IMR-90 (cell line): ENCODE data around the gene SRPK2. TPM values are rescaled to one million over a fixed set of nuclear protein-coding genes. Genes with fewer than 3 reads are reported as not detected.

ENCODE experiments used
- ATAC-seq: fragments of 200-7000 bp; cut with Tn5 transposase; 2 replicates; pipeline ENCODE4 v1.9.1; 2020; ENCODE audit warnings: low read depth, mild to moderate bottlenecking, moderate library complexity
- BruUV-seq: library from RNA; stranded (reverse); fragments of 400-500 nt; replicated peaks from 2 replicates; lab custom pipeline; 2021; lab: Mats Ljungman, UMichigan
- CTCF ChIA-PET: fragments of 300-600 bp; formaldehyde crosslinking; extraction: SDS; loops from one replicate; lab custom pipeline; 2021; ENCODE audit warnings: antibody characterized with exemption; lab: Yijun Ruan, JAX
- POLR2A ChIA-PET: fragments of 300-600 bp; sonication (Branson Sonifier 250); formaldehyde crosslinking; loops from one replicate; lab custom pipeline; 2022; ENCODE audit warnings: antibody characterized with exemption; ENCODE audit not compliant: unreplicated experiment; lab: Charles Lee
- DNase-seq: peaks from one replicate; pipeline ENCODE4 v3.0.0; 2013
- H2AFZ ChIP-seq: replicated peaks from 2 replicates; pipeline ENCODE3; 2013; ENCODE audit warnings: low read length, mild to moderate bottlenecking; ENCODE audit not compliant: poor library complexity
- H2AK5ac ChIP-seq: 2 replicates; pipeline ENCODE4 v1.6.1; 2013; ENCODE audit warnings: low read depth, low read length, inconsistent platforms
- H2AK9ac ChIP-seq: replicated peaks from 2 replicates; pipeline ENCODE3; 2013; ENCODE audit warnings: mild to moderate bottlenecking, low read depth, low read length, moderate library complexity; ENCODE audit not compliant: poor library complexity
- H2BK120ac ChIP-seq: 2 replicates; pipeline ENCODE4 v1.6.1; 2013; ENCODE audit warnings: low read depth, low read length, inconsistent platforms
- H2BK15ac ChIP-seq: 3 replicates; pipeline ENCODE4 v1.6.1; 2013; ENCODE audit warnings: low read depth, low read length, inconsistent platforms
- H2BK20ac ChIP-seq: 2 replicates; pipeline ENCODE4 v1.6.1; 2013; ENCODE audit warnings: low read depth, mild to moderate bottlenecking, inconsistent platforms, low read length, moderate library complexity
- H2BK5ac ChIP-seq: 2 replicates; pipeline ENCODE4 v1.6.1; 2013; ENCODE audit warnings: mild to moderate bottlenecking, low read depth, low read length, inconsistent platforms; ENCODE audit not compliant: poor library complexity, severe bottlenecking
- H3K14ac ChIP-seq: replicated peaks from 2 replicates; pipeline ENCODE4 v1.6.1; 2013; ENCODE audit warnings: low read depth, low read length, inconsistent platforms
- H3K18ac ChIP-seq: 2 replicates; pipeline ENCODE4 v1.6.1; 2013; ENCODE audit warnings: low read depth, low read length, control low read depth
- H3K23ac ChIP-seq: 2 replicates; pipeline ENCODE4 v1.6.1; 2013; ENCODE audit warnings: low read depth, low read length, inconsistent platforms
- H3K27ac ChIP-seq: 2 replicates; pipeline ENCODE4 v1.5.1; 2013; ENCODE audit warnings: mild to moderate bottlenecking, control low read depth, low read length; ENCODE audit not compliant: insufficient read depth
- H3K27me3 ChIP-seq: 2 replicates; pipeline ENCODE4 v1.6.1; 2013; ENCODE audit warnings: low read length; ENCODE audit not compliant: control insufficient read depth, insufficient read depth
- H3K36me3 ChIP-seq: 2 replicates; pipeline ENCODE4 v1.6.1; 2013; ENCODE audit warnings: low read length, mixed read lengths; ENCODE audit not compliant: control insufficient read depth, insufficient read depth
- H3K4ac ChIP-seq: 2 replicates; pipeline ENCODE4 v1.6.1; 2013; ENCODE audit warnings: low read depth, low read length, inconsistent platforms
- H3K4me1 ChIP-seq: 2 replicates; pipeline ENCODE4 v1.6.1; 2013; ENCODE audit warnings: low read length, mixed read lengths; ENCODE audit not compliant: control insufficient read depth, insufficient read depth
- H3K4me2 ChIP-seq: 2 replicates; pipeline ENCODE4 v1.6.1; 2013; ENCODE audit warnings: low read depth, mild to moderate bottlenecking, control low read depth, low read length, moderate library complexity
- H3K4me3 ChIP-seq: 2 replicates; pipeline ENCODE4 v1.5.1; 2013; ENCODE audit warnings: low read depth, mild to moderate bottlenecking, control low read depth, low read length, moderate library complexity; ENCODE audit not compliant: insufficient read depth
- H3K56ac ChIP-seq: 2 replicates; pipeline ENCODE4 v1.6.1; 2013; ENCODE audit warnings: low read length, inconsistent platforms; ENCODE audit not compliant: insufficient read depth; ENCODE audit errors: extremely low read depth
- H3K79me1 ChIP-seq, 2 experiments: 2 replicates each; pipeline ENCODE4 v1.6.1; 2013; ENCODE audit warnings: low read length in 2 of 2, inconsistent platforms in 1 of 2, low read depth in 1 of 2
- H3K9ac ChIP-seq: 2 replicates; pipeline ENCODE4 v1.6.1; 2013; ENCODE audit warnings: low read depth, low read length, control low read depth
- H3K9me1 ChIP-seq: 2 replicates; pipeline ENCODE4 v1.6.1; 2013; ENCODE audit warnings: low read length, inconsistent platforms; ENCODE audit not compliant: insufficient read depth
- H3K9me3 ChIP-seq: 2 replicates; pipeline ENCODE4 v1.6.1; 2013; ENCODE audit warnings: low read length; ENCODE audit not compliant: control insufficient read depth, insufficient read depth
- H4K20me1 ChIP-seq: 2 replicates; pipeline ENCODE4 v1.6.1; 2013; ENCODE audit warnings: low read length, inconsistent platforms; ENCODE audit not compliant: insufficient read depth
- H4K5ac ChIP-seq: 2 replicates; pipeline ENCODE4 v1.6.1; 2013; ENCODE audit warnings: mild to moderate bottlenecking, low read depth, low read length, control low read depth
- H4K8ac ChIP-seq, 2 experiments: 2 replicates each; pipeline ENCODE4 v1.6.1; 2013; ENCODE audit warnings: low read depth in 2 of 2, low read length in 2 of 2, control low read depth in 1 of 2, inconsistent platforms in 1 of 2
- H4K91ac ChIP-seq: 2 replicates; pipeline ENCODE4 v1.6.1; 2013; ENCODE audit warnings: low read depth, low read length, inconsistent platforms; ENCODE audit not compliant: insufficient read depth
- MAFK ChIP-seq: IDR thresholded peaks from 2 replicates; pipeline ENCODE4 v1.6.1; 2012; ENCODE audit warnings: low read depth, low read length, improper control_type of control experiment
- MXI1 ChIP-seq: IDR thresholded peaks from 2 replicates; pipeline ENCODE4 v1.6.1; 2012; ENCODE audit warnings: low read depth, mild to moderate bottlenecking, low read length, moderate library complexity, borderline replicate concordance
- RAD21 ChIP-seq: IDR thresholded peaks from 2 replicates; pipeline ENCODE4 v1.6.1; 2012; ENCODE audit warnings: low read length, improper control_type of control experiment
- RCOR1 ChIP-seq: IDR thresholded peaks from 2 replicates; pipeline ENCODE4 v1.6.1; 2012; ENCODE audit warnings: mild to moderate bottlenecking, low read length, improper control_type of control experiment; ENCODE audit not compliant: insufficient replicate concordance
- WGBS, 2 experiments: methylation state at CpG; one replicate each; pipeline versions ENCODE4 v1.1.5 to v1.1.7; 2013; ENCODE audit warnings: missing lambda C conversion rate in 2 of 2; ENCODE audit not compliant: insufficient read length in 1 of 2; ENCODE audit errors: extremely low coverage in 2 of 2; 5-methylcytosine and 5-hydroxymethylcytosine counted together
- dilution Hi-C: fragments of 300-500 bp; cut with HindIII; formaldehyde crosslinking; loops from one replicate; pipeline ENCODE4 v1.14.3; 2018; ENCODE audit warnings: low sequenced_read_pairs; ENCODE audit not compliant: unreplicated experiment
- in situ Hi-C: fragments of 300-500 bp; cut with MboI; formaldehyde crosslinking; loops from 3 replicates; pipeline ENCODE4 v1.14.3; 2019; ENCODE audit warnings: low sequenced_read_pairs, inconsistent platforms, mixed read lengths
- intact Hi-C: fragments of 100-400 bp; cut with micrococcal nuclease; formaldehyde crosslinking; loops from 2 replicates; pipeline ENCODE4 v1.10.0; 2022
- polyA plus RNA-seq, 3 experiments: library from polyadenylated mRNA; depleted of rRNA; stranded (reverse); fragments of >200 nt; gene quantifications; 2 replicates each; pipeline ENCODE4 v1.2.3, GENCODE V29; 2012; ENCODE audit warnings: low replicate concordance in 1 of 3
- total RNA-seq: library from RNA; depleted of rRNA; stranded (reverse); fragments of >200 nt; gene quantifications from 2 replicates; pipeline ENCODE4 v1.2.3, GENCODE V29; 2012
- TF ChIP-seq, protein P1 (sequence below): fragments of 150-350 bp; IDR thresholded peaks from 2 replicates; pipeline ENCODE4 v1.6.1; 2016; ENCODE audit warnings: low read depth, mild to moderate bottlenecking, low read length, moderate library complexity, borderline replicate concordance

Gene SRPK2
- total and polyA plus RNA-seq, 2 of the 4 experiments (the other 2 are of a cell fraction) = 13.2 to 33.0 TPM

DNA sequence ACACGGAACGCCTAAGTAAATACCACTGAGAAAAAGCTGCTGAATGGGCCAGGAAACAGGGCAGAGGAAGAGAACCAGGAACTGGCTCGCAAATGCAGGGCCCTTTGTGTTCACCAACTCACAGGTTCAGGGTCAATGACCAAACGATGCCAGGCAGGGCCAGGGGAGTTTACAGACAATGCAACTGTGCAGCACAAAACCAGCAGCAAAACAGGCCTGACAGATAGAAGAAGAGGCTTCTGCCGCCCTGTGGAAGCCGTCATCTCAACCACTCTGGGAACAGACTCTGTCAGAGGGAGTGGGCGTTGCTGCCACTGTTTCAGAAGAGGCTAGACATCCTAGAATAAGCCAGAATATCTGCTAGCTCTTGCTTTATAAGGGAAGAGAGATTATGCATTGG lies 256.8 kb downstream of the SRPK2 start:
- ATAC-seq = no peak
- H2AK9ac ChIP-seq = peak overlapping the region; percentile 13
- DNase-seq = no peak
- H3K23ac ChIP-seq = no peak overlapping the region
- H3K9me1 ChIP-seq = peaks cover 13% of the 10 kb centered on the region
- H2BK20ac ChIP-seq = no peak overlapping the region
- no peak overlapping the region for H3K27ac ChIP-seq
- no peak for TF ChIP-seq RCOR1
- no peak for TF ChIP-seq MXI1
- no peak for TF ChIP-seq MAFK
- no peak for TF ChIP-seq RAD21
- TF ChIP-seq, protein P1, sequence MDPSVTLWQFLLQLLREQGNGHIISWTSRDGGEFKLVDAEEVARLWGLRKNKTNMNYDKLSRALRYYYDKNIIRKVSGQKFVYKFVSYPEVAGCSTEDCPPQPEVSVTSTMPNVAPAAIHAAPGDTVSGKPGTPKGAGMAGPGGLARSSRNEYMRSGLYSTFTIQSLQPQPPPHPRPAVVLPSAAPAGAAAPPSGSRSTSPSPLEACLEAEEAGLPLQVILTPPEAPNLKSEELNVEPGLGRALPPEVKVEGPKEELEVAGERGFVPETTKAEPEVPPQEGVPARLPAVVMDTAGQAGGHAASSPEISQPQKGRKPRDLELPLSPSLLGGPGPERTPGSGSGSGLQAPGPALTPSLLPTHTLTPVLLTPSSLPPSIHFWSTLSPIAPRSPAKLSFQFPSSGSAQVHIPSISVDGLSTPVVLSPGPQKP = no peak
- BruUV-seq = no TSS peak
- no peak overlapping the region for H4K8ac ChIP-seq
- H4K5ac ChIP-seq = no peak overlapping the region
- no peak overlapping the region for H4K91ac ChIP-seq
- 95% methylated on average over 3 of the region's 7 CpGs; no CpG with 5 or more reads in 1 of the 2 experiments for WGBS, 2 experiments
- H2BK15ac ChIP-seq = no peak overlapping the region
- H2AK5ac ChIP-seq = no peak overlapping the region
- dilution Hi-C loops (no loop called here), in situ Hi-C loops (loop anchor here (25.0 kb wide), 1 partner anchor 205 kb away; no protein-coding TSS in a partner anchor), intact Hi-C loops (no loop called here)
- H2BK5ac ChIP-seq = no peak overlapping the region
- H3K9me3 ChIP-seq = no peaks in the 10 kb centered on the region
- H3K4me3 ChIP-seq = no peak overlapping the region
- H2BK120ac ChIP-seq = no peak overlapping the region
- ChIA-PET POLR2A (no interaction called here), CTCF (no interaction called here)
- no peak overlapping the region for H3K4ac ChIP-seq
- no peak overlapping the region for H3K4me2 ChIP-seq
- H4K20me1 ChIP-seq = peaks cover 22% of the 10 kb centered on the region; the same call in 1 of the 2 replicates
- H3K14ac ChIP-seq = no peak overlapping the region
- peaks cover 12% of the 10 kb centered on the region for H3K36me3 ChIP-seq
- no peak overlapping the region for H3K56ac ChIP-seq
- H3K79me1 ChIP-seq = peaks cover 25 to 68% of the 10 kb centered on the region in 2 experiments
- no peak overlapping the region for H3K9ac ChIP-seq
- peaks cover 6% of the 10 kb centered on the region for H3K4me1 ChIP-seq
- H2AFZ ChIP-seq = no peak overlapping the region
- no peaks in the 10 kb centered on the region for H3K27me3 ChIP-seq
- no peak overlapping the region for H3K18ac ChIP-seq
